Kidney epithelial cell (primary cell): ENCODE measurements around the gene CITED4. TPM values are rescaled to one million over a fixed set of nuclear protein-coding genes. Genes with fewer than 3 reads are reported as not detected.

ENCODE experiments used
- DNase-seq: peaks from one replicate; pipeline ENCODE4 v3.0.0-alpha.2; 2010; ENCODE audit warnings: low read depth
- H3K27me3 ChIP-seq: 2 replicates; pipeline ENCODE4 v1.6.0; 2011; ENCODE audit warnings: low read length; ENCODE audit not compliant: control insufficient read depth, insufficient read depth
- H3K36me3 ChIP-seq: 2 replicates; pipeline ENCODE4 v1.5.1; 2011; ENCODE audit warnings: low read length; ENCODE audit not compliant: control insufficient read depth, insufficient read depth
- H3K4me3 ChIP-seq: 2 replicates; pipeline ENCODE4 v1.5.1; 2011; ENCODE audit warnings: low read depth, mild to moderate bottlenecking, control low read depth, low read length
- CTCF ChIP-seq: IDR thresholded peaks from 2 replicates; pipeline ENCODE4 v1.5.1; 2011; ENCODE audit warnings: mild to moderate bottlenecking, moderate library complexity, low read length, control low read depth, inconsistent platforms; ENCODE audit not compliant: insufficient read depth, poor library complexity, severe bottlenecking
- total RNA-seq: library from RNA; depleted of rRNA; stranded (reverse); fragments of >200 nt; gene quantifications from 2 replicates; pipeline ENCODE4 v1.2.3, GENCODE V29; 2015

Gene CITED4
- total RNA-seq, 1 donor from 2014 or later = 31.0 TPM

- no peak for DNase-seq
- Histone ChIP-seq H3K4me3 (no peak overlapping the region), H3K36me3 (no peaks in the 10 kb centered on the region), H3K27me3 (no peaks in the 10 kb centered on the region)
- no peak for TF ChIP-seq CTCF
Observed at GRCh38 chr1:40876891-40877290, 14.7 kb upstream of the CITED4 start.

- no peaks in the 10 kb centered on the region for H3K27me3 ChIP-seq
- TF ChIP-seq CTCF = no peak
- no peak for DNase-seq
- H3K4me3 ChIP-seq = no peak overlapping the region
- H3K36me3 ChIP-seq = no peaks in the 10 kb centered on the region
Observed at GRCh38 chr1:40876436-40876761, 14.2 kb upstream of the CITED4 start.

GRCh38 chr1:40873863-40874472 is 11.8 kb upstream of the CITED4 start:
- Histone ChIP-seq H3K4me3 (no peak overlapping the region), H3K36me3 (no peaks in the 10 kb centered on the region), H3K27me3 (no peaks in the 10 kb centered on the region)
- no peak for TF ChIP-seq CTCF
- no peak for DNase-seq

GRCh38 chr1:40872276-40872675 is 10.1 kb upstream of the CITED4 start:
- DNase-seq = no peak
- H3K27me3 ChIP-seq = no peaks in the 10 kb centered on the region
- H3K36me3 ChIP-seq = no peaks in the 10 kb centered on the region
- H3K4me3 ChIP-seq = no peak overlapping the region
- TF ChIP-seq CTCF = no peak

GRCh38 chr1:40870135-40870728 is 8.1 kb upstream of the CITED4 start:
- TF ChIP-seq CTCF = no peak
- no peaks in the 10 kb centered on the region for H3K36me3 ChIP-seq
- DNase-seq = no peak

More at GRCh38 chr1:40870135-40870728, 8.1 kb upstream of the CITED4 start:
- H3K4me3 ChIP-seq = no peak overlapping the region
- H3K27me3 ChIP-seq = no peaks in the 10 kb centered on the region
